Measurements from ENCODE around the gene PTGFR. TPM values are rescaled to one million over a fixed set of nuclear protein-coding genes. Genes with fewer than 3 reads are reported as not detected.

Gene PTGFR
- 7.0 and 9.6 TPM in 2 replicates for total RNA-seq

DNA sequence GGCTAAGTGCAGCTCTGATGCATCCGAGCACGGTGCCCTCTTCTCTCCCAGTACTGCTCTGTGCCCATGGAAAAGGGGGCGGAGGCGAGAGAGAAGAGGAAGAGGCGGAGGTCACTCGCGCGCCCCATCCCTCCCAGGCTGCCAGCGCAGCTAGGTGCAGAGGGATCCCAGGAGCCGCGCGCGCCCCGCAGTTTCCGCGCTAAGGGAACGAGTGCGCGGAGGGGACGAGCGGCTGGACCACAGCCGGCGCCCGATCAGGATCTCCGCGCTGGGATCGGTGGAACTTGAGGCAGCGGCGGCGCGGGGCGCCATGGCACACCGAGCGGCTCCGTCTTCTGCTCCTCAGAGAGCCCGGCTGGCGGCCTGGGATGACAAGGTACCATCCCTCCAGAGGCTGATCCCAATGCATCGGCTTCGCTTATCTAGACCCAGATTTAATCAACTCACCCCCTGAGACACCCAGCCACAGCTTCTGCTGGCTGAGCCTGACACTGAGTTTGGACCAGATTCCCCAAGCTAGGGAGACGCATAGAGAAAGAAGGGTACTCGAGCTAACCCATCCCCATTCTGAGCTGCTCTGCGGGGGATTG, at the start of gene PTGFR:
PTGFR (plus strand) TSS at position 114 of the 590 bp plus-strand sequence. CDS start 1,770 bp downstream, outside the sequence.

Other genes starting within 250 kb of the PTGFR start
- 1.2 and 1.8 TPM in 2 replicates for gene IFI44L, start 129.5 kb downstream of the PTGFR start, total RNA-seq
- gene IFI44, start 158.9 kb downstream of the PTGFR start, total RNA-seq = 2.5 and 3.7 TPM in 2 replicates